HepG2 (cell line): ENCODE measurements around the gene RORB. TPM values are rescaled to one million over a fixed set of nuclear protein-coding genes. Genes with fewer than 3 reads are reported as not detected.

Source experiments
- ATAC-seq: fragments of 200-7000 bp; cut with Tn5 transposase; 3 replicates; pipeline ENCODE4 v1.9.1; 2020; ENCODE audit warnings: mild to moderate bottlenecking, moderate library complexity
- BruUV-seq: library from RNA; stranded (reverse); fragments of 400-500 nt; replicated peaks from 2 replicates; lab custom pipeline; 2021; lab: Mats Ljungman, UMichigan
- CTCF ChIA-PET: fragments of 300-600 bp; formaldehyde crosslinking; extraction: SDS; loops from one replicate; lab custom pipeline; 2021; ENCODE audit warnings: low total read pairs, inconsistent platforms, low intra/inter-chr PET ratio; lab: Yijun Ruan, JAX
- POLR2A ChIA-PET: fragments of 350-600 bp; sonication (Branson Sonifier 250); formaldehyde crosslinking; loops from one replicate; lab custom pipeline; 2020; ENCODE audit warnings: antibody characterized with exemption, inconsistent platforms; lab: Yijun Ruan, JAX
- DNase-seq: peaks from one replicate; pipeline ENCODE4 v3.0.0-alpha.2; 2015; ENCODE audit warnings: low spot score
- FAIRE-seq: peaks from 3 replicates; lab custom pipeline; 2011; peaks lifted over from hg19 to GRCh38; lab: Jason Lieb, UNC
- H2AFZ ChIP-seq: one replicate; pipeline ENCODE4 v1.6.1; 2011; ENCODE audit warnings: low read length, inconsistent platforms
- H3K27ac ChIP-seq: fragments of 300-600 bp; 3 replicates; pipeline ENCODE4 v1.8.0; 2011; ENCODE audit warnings: mixed run types, mild to moderate bottlenecking, mixed read lengths, low read length, inconsistent platforms; ENCODE audit not compliant: insufficient read depth; ENCODE audit errors: extremely low read length
- H3K27me3 ChIP-seq, 2 experiments: fragments of 200-600 bp in 1 of 2; 2 replicates in 1 of 2; 3 replicates in 1 of 2; pipeline versions ENCODE4 v1.6.0 to v1.8.0; 2011; ENCODE audit warnings: low read length in 2 of 2, mild to moderate bottlenecking in 2 of 2, moderate library complexity in 2 of 2, inconsistent platforms in 1 of 2; ENCODE audit not compliant: insufficient read depth in 2 of 2, control insufficient read depth in 1 of 2
- H3K36me3 ChIP-seq, 2 experiments: fragments of 200-600 bp in 1 of 2; replicated peaks in 1 of 2; 2 replicates in 1 of 2; 3 replicates in 1 of 2; pipeline versions ENCODE4 v1.5.1 to v1.8.0; 2011; ENCODE audit warnings: low read length in 2 of 2, inconsistent platforms in 1 of 2; ENCODE audit not compliant: insufficient read depth in 2 of 2, control insufficient read depth in 1 of 2
- H3K4me1 ChIP-seq: 2 replicates; pipeline ENCODE4 v1.5.1; 2012; ENCODE audit warnings: low read length, inconsistent platforms; ENCODE audit not compliant: insufficient read depth
- H3K4me2 ChIP-seq: 2 replicates; pipeline ENCODE4 v1.6.0; 2011; ENCODE audit warnings: low read depth, low read length, inconsistent platforms
- H3K4me3 ChIP-seq, 3 experiments: fragments of 200-600 bp in 1 of 3; sonication (generic), shearing (Covaris generic) in 1 of 3; replicated peaks in 1 of 3; 2 replicates each; pipeline ENCODE4 v1.5.1; 2011 to 2016; ENCODE audit warnings: low read length in 3 of 3, inconsistent platforms in 2 of 3, low read depth in 2 of 3, mild to moderate bottlenecking in 2 of 3, control low read depth in 1 of 3, mixed read lengths in 1 of 3; ENCODE audit not compliant: insufficient read depth in 1 of 3
- H3K79me2 ChIP-seq: one replicate; pipeline ENCODE4 v1.6.1; 2011; ENCODE audit warnings: low read length, inconsistent platforms; ENCODE audit not compliant: insufficient read depth
- H3K9ac ChIP-seq: 2 replicates; pipeline ENCODE4 v1.6.0; 2011; ENCODE audit warnings: mild to moderate bottlenecking, low read depth, low read length, inconsistent platforms; ENCODE audit not compliant: insufficient read depth
- H3K9me3 ChIP-seq: 2 replicates; pipeline ENCODE4 v1.5.1; 2012; ENCODE audit warnings: mild to moderate bottlenecking, low read length
- H4K20me1 ChIP-seq: 2 replicates; pipeline ENCODE4 v1.6.0; 2011; ENCODE audit warnings: inconsistent platforms, mild to moderate bottlenecking, low read length, moderate library complexity; ENCODE audit not compliant: insufficient read depth
- HMGA1 ChIP-seq: sonication (generic); formaldehyde crosslinking; conservative IDR thresholded peaks from 2 replicates; pipeline ENCODE4 v1.4.0; 2020; ENCODE audit warnings: missing genetic modification reagents
- JUNB ChIP-seq: sonication (generic); formaldehyde crosslinking; IDR thresholded peaks from 2 replicates; pipeline ENCODE4 v1.8.0; 2022; ENCODE audit warnings: missing genetic modification reagents, mild to moderate bottlenecking, borderline replicate concordance
- PLRG1 ChIP-seq: fragments of 450-650 bp; conservative IDR thresholded peaks from 2 replicates; pipeline ENCODE4 v1.6.1; 2016
- RXRA ChIP-seq: sonication (generic); formaldehyde crosslinking; IDR thresholded peaks from 2 replicates; pipeline ENCODE4 v1.5.1; 2020; ENCODE audit warnings: missing genetic modification reagents
- SAP130 ChIP-seq: IDR thresholded peaks from 2 replicates; pipeline ENCODE4 v1.6.1; 2016; ENCODE audit warnings: low read depth
- YY1 ChIP-seq: IDR thresholded peaks from 2 replicates; pipeline ENCODE4 v1.6.1; 2011; ENCODE audit warnings: low read length, low read depth, moderate library complexity, mild to moderate bottlenecking; ENCODE audit not compliant: insufficient read depth, insufficient replicate concordance
- ZNF230 ChIP-seq: sonication (generic); formaldehyde crosslinking; IDR thresholded peaks from 2 replicates; pipeline ENCODE4 v1.4.0; 2020; ENCODE audit warnings: mild to moderate bottlenecking, missing genetic modification reagents
- ZNF274 ChIP-seq: sonication (generic); formaldehyde crosslinking; IDR thresholded peaks from 2 replicates; pipeline ENCODE4 v1.5.1; 2020; ENCODE audit warnings: mild to moderate bottlenecking, missing genetic modification reagents
- ZNF709 ChIP-seq: sonication (generic); formaldehyde crosslinking; IDR thresholded peaks from 2 replicates; pipeline ENCODE4 v1.5.0; 2020; ENCODE audit warnings: mild to moderate bottlenecking, missing genetic modification reagents
- ZNF782 ChIP-seq: sonication (generic); formaldehyde crosslinking; IDR thresholded peaks from 2 replicates; pipeline ENCODE4 v1.4.0; 2020; ENCODE audit warnings: missing genetic modification reagents, mild to moderate bottlenecking, borderline replicate concordance
- ZSCAN9 ChIP-seq: IDR thresholded peaks from 2 replicates; pipeline ENCODE4 v1.6.1; 2016; ENCODE audit warnings: borderline replicate concordance
- WGBS: methylation state at CpG from one replicate; pipeline ENCODE4 v1.1.6; 2017; ENCODE audit warnings: low lambda C conversion rate; 5-methylcytosine and 5-hydroxymethylcytosine counted together
- in situ Hi-C: cut with HindIII; loops from 2 replicates; pipeline ENCODE4 v1.10.0; 2017; ENCODE audit warnings: low pct_unique_long_range_greater_than_20kb; ENCODE audit not compliant: extremely low pct_ligation_motif_present
- intact Hi-C: fragments of 100-400 bp; cut with micrococcal nuclease; formaldehyde crosslinking; loops from one replicate; pipeline ENCODE4 v1.10.0; 2022; ENCODE audit not compliant: unreplicated experiment
- polyA plus RNA-seq, 8 experiments: library from polyadenylated mRNA; depleted of rRNA in 3 of 8; stranded (reverse) in 7 of 8; unstranded in 1 of 8; fragments of >200 nt; fragmentation: Illumina TruSeq in 4 of 8; extraction: Trizol in 4 of 8; gene quantifications; 2 replicates each; pipeline versions ENCODE4 v1.2.1 to v1.2.3, GENCODE V29; 2011 to 2016; ENCODE audit warnings: low read depth in 4 of 8, missing spikeins in 1 of 8, mixed read lengths in 1 of 8; ENCODE audit not compliant: insufficient read depth in 1 of 8
- total RNA-seq, 5 experiments: library from RNA; depleted of rRNA; stranded (reverse); fragments of >200 nt; fragmentation: Illumina TruSeq; extraction: Trizol; gene quantifications; 2 replicates each; pipeline ENCODE4 v1.2.3, GENCODE V29; 2016; ENCODE audit warnings: low read depth in 1 of 5
- TF ChIP-seq, protein P1 (sequence below): sonication (generic); formaldehyde crosslinking; IDR thresholded peaks from 2 replicates; pipeline ENCODE4 v1.5.0; 2020; ENCODE audit warnings: mild to moderate bottlenecking, missing genetic modification reagents, moderate library complexity
- TF ChIP-seq, protein P2 (sequence below): sonication (generic); formaldehyde crosslinking; IDR thresholded peaks from 2 replicates; pipeline ENCODE4 v1.5.0; 2020; ENCODE audit warnings: mild to moderate bottlenecking, missing genetic modification reagents, borderline replicate concordance
- TF ChIP-seq, protein P3 (sequence below): sonication (generic); formaldehyde crosslinking; conservative IDR thresholded peaks from 2 replicates; pipeline ENCODE4 v1.8.1; 2023; ENCODE audit warnings: missing genetic modification reagents

The RORB gene
- total and polyA plus RNA-seq, 2 of the 13 experiments (the other 11 are each of a cell fraction or from before 2014, with no cell fraction given), result not detected

DNA sequence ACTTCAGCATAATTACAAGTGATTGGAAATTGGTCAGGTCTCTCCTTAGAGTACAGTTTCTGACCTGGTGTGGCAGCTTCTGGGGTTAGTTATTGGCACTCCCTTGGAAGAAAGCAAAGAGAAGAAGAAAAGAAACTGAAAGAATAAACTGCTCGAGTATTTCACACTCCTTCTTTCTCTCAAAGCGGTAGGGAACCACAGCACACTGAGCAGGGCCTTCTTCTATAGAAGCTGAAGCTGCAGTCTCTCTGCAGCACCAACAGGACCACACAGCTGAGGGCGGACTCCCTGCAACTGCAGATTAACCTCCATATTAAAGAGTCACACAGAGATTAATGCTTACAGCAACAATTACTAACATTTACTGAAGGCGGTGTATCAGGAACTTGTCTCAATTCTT is 238.6 kb downstream of the RORB start:
- WGBS, result 75% methylated on average over 3 of the region's 4 CpGs
- intact Hi-C loops, result no loop called here
- in situ Hi-C loops, result no loop called here
- H3K4me1 ChIP-seq, result no peaks in the 10 kb centered on the region
- no peak for ATAC-seq
- no peak overlapping the region for H2AFZ ChIP-seq
- DNase-seq, result no peak
- no peaks in the 10 kb centered on the region for H3K9me3 ChIP-seq
- CTCF ChIA-PET, result no interaction called here
- POLR2A ChIA-PET, result no interaction called here
- H3K79me2 ChIP-seq, result no peaks in the 10 kb centered on the region
- H3K9ac ChIP-seq, result no peak overlapping the region
- no peak overlapping the region for H3K4me3 ChIP-seq
- H3K27me3 ChIP-seq, result no peaks in the 10 kb centered on the region
- H3K27ac ChIP-seq, result no peak overlapping the region
- FAIRE-seq, result no peak
- no peak for TF ChIP-seq ZNF230 (CRISPR knock-in tag)
- no peak for TF ChIP-seq ZNF709 (CRISPR knock-in tag)
- no peak for TF ChIP-seq ZNF274
- no peak for TF ChIP-seq JUNB (CRISPR knock-in tag)
- TF ChIP-seq, protein P1, sequence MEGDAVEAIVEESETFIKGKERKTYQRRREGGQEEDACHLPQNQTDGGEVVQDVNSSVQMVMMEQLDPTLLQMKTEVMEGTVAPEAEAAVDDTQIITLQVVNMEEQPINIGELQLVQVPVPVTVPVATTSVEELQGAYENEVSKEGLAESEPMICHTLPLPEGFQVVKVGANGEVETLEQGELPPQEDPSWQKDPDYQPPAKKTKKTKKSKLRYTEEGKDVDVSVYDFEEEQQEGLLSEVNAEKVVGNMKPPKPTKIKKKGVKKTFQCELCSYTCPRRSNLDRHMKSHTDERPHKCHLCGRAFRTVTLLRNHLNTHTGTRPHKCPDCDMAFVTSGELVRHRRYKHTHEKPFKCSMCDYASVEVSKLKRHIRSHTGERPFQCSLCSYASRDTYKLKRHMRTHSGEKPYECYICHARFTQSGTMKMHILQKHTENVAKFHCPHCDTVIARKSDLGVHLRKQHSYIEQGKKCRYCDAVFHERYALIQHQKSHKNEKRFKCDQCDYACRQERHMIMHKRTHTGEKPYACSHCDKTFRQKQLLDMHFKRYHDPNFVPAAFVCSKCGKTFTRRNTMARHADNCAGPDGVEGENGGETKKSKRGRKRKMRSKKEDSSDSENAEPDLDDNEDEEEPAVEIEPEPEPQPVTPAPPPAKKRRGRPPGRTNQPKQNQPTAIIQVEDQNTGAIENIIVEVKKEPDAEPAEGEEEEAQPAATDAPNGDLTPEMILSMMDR (CRISPR knock-in tag), result no peak
- no peak for TF ChIP-seq SAP130 (CRISPR knock-in tag)
- TF ChIP-seq ZSCAN9 (CRISPR knock-in tag), result no peak
- no peak for TF ChIP-seq ZNF782
- TF ChIP-seq RXRA (CRISPR knock-in tag), result no peak
- H3K36me3 ChIP-seq, result no peaks in the 10 kb centered on the region
- no peak overlapping the region for H3K4me2 ChIP-seq
- BruUV-seq, result no TSS peak
- no peaks in the 10 kb centered on the region for H4K20me1 ChIP-seq

DNA sequence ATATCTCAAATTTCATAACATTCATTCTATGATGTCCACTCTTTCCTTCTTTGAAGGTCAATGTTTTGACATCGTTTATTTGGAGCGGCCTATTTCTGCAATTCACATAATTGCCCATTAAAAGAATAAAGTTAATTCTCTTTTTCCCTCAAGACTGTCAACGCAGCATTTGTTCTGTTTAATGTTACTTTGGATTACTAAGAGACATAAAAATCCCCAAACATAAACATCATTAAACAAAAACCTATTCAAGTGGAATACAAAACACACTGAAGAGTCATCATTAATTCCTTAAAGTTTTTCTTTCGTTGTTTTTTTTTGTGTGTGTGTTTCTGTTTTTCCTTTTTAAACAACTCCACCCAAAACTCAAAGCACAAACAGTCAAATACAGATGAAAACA is 239.5 kb downstream of the RORB start:
- FAIRE-seq, result no peak
- H3K4me3 ChIP-seq, result no peak overlapping the region
- no peaks in the 10 kb centered on the region for H4K20me1 ChIP-seq
- DNase-seq, result no peak
- no peaks in the 10 kb centered on the region for H3K36me3 ChIP-seq
- H3K4me1 ChIP-seq, result no peaks in the 10 kb centered on the region
- BruUV-seq, result no TSS peak
- CTCF ChIA-PET, result no interaction called here
- H3K9me3 ChIP-seq, result no peaks in the 10 kb centered on the region
- no peak overlapping the region for H3K4me2 ChIP-seq
- H3K79me2 ChIP-seq, result no peaks in the 10 kb centered on the region
- H2AFZ ChIP-seq, result no peak overlapping the region
- in situ Hi-C loops, result no loop called here
- no peak overlapping the region for H3K9ac ChIP-seq
- intact Hi-C loops, result no loop called here
- no peak overlapping the region for H3K27ac ChIP-seq
- no peak for ATAC-seq
- POLR2A ChIA-PET, result no interaction called here
- no peaks in the 10 kb centered on the region for H3K27me3 ChIP-seq
- WGBS, result 47% methylated on average over 4 of the region's 4 CpGs
- TF ChIP-seq YY1, result no peak
- TF ChIP-seq, protein P2, sequence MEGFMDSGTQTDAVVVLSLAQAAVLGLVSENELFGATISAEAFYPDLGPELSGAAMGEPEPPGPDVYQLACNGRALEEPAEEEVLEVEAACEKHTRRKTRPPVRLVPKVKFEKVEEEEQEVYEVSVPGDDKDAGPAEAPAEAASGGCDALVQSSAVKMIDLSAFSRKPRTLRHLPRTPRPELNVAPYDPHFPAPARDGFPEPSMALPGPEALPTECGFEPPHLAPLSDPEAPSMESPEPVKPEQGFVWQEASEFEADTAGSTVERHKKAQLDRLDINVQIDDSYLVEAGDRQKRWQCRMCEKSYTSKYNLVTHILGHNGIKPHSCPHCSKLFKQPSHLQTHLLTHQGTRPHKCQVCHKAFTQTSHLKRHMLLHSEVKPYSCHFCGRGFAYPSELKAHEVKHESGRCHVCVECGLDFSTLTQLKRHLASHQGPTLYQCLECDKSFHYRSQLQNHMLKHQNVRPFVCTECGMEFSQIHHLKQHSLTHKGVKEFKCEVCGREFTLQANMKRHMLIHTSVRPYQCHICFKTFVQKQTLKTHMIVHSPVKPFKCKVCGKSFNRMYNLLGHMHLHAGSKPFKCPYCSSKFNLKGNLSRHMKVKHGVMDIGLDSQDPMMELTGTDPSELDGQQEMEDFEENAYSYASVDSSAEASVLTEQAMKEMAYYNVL (CRISPR knock-in tag), result no peak
- TF ChIP-seq HMGA1 (CRISPR knock-in tag), result no peak
- no peak for TF ChIP-seq PLRG1
- TF ChIP-seq, protein P3, sequence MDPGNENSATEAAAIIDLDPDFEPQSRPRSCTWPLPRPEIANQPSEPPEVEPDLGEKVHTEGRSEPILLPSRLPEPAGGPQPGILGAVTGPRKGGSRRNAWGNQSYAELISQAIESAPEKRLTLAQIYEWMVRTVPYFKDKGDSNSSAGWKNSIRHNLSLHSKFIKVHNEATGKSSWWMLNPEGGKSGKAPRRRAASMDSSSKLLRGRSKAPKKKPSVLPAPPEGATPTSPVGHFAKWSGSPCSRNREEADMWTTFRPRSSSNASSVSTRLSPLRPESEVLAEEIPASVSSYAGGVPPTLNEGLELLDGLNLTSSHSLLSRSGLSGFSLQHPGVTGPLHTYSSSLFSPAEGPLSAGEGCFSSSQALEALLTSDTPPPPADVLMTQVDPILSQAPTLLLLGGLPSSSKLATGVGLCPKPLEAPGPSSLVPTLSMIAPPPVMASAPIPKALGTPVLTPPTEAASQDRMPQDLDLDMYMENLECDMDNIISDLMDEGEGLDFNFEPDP (CRISPR knock-in tag), result no peak
